ENCODE data around the gene AKR7A3.

GRCh38 chr1:19262047-19262446 lies 26.5 kb downstream of the AKR7A3 start:
- no peak for TF ChIP-seq EZH2 (IDR thresholded peaks at IDR 0.05; ENCODE audit: insufficient read depth, poor library complexity, severe bottlenecking)
- TF ChIP-seq EZH2phosphoT487 (IDR thresholded peaks at IDR 0.05; ENCODE audit: insufficient read depth, low read depth) = no peak
